Panc1 (cell line): Measurements from ENCODE around the gene RBFA. TPM values are rescaled to one million over a fixed set of nuclear protein-coding genes. Genes with fewer than 3 reads are reported as not detected.

ENCODE experiments used
- ATAC-seq: fragments of 200-7000 bp; cut with Tn5 transposase; 2 replicates; pipeline ENCODE4 v1.9.1; 2020; ENCODE audit warnings: mild to moderate bottlenecking, moderate library complexity
- BruUV-seq: library from RNA; stranded (reverse); fragments of 400-500 nt; replicated peaks from 2 replicates; lab custom pipeline; 2021; lab: Mats Ljungman, UMichigan
- CTCF ChIA-PET: fragments of 300-600 bp; sonication (Branson Sonifier 250); formaldehyde crosslinking; loops from one replicate; lab custom pipeline; 2022; ENCODE audit warnings: antibody characterized with exemption; lab: Charles Lee
- POLR2A ChIA-PET: fragments of 300-600 bp; sonication (Branson Sonifier 250); formaldehyde crosslinking; loops from one replicate; lab custom pipeline; 2022; ENCODE audit warnings: antibody characterized with exemption; lab: Charles Lee
- DNase-seq: peaks from one replicate; pipeline ENCODE4 v3.0.0-alpha.2; 2010; ENCODE audit warnings: low read depth, low spot score
- H3K27ac ChIP-seq: 2 replicates; pipeline ENCODE4 v1.5.1; 2011; ENCODE audit warnings: mild to moderate bottlenecking, low read length, inconsistent platforms
- H3K27me3 ChIP-seq: fragments of 200-500 bp; sonication (Bioruptor generic); 2 replicates; pipeline ENCODE4 v1.6.0; 2014; ENCODE audit warnings: low read length, inconsistent platforms; ENCODE audit not compliant: control insufficient read depth, insufficient read depth
- H3K36me3 ChIP-seq: fragments of 200-500 bp; sonication (Bioruptor generic); 2 replicates; pipeline ENCODE4 v1.5.1; 2014; ENCODE audit warnings: inconsistent platforms, mild to moderate bottlenecking, low read length, moderate library complexity; ENCODE audit not compliant: control insufficient read depth, insufficient read depth
- H3K4me1 ChIP-seq: 2 replicates; pipeline ENCODE4 v1.5.1; 2011; ENCODE audit warnings: inconsistent platforms, mild to moderate bottlenecking, low read length, moderate library complexity; ENCODE audit not compliant: control insufficient read depth, insufficient read depth
- H3K4me3 ChIP-seq, 2 experiments: 2 replicates each; pipeline ENCODE4 v1.5.1; 2011 to 2012; ENCODE audit warnings: low read depth in 2 of 2, low read length in 2 of 2, mild to moderate bottlenecking in 2 of 2, inconsistent platforms in 1 of 2, moderate library complexity in 1 of 2
- H3K9me3 ChIP-seq: fragments of 200-500 bp; sonication (Bioruptor generic); 2 replicates; pipeline ENCODE4 v1.5.1; 2014; ENCODE audit warnings: low read depth, mild to moderate bottlenecking, inconsistent platforms, low read length, moderate library complexity; ENCODE audit not compliant: control insufficient read depth, insufficient read depth
- CTCF ChIP-seq: fragments of 450-650 bp; IDR thresholded peaks from 2 replicates; pipeline ENCODE4 v1.5.1; 2017; ENCODE audit warnings: mild to moderate bottlenecking
- POLR2AphosphoS5 ChIP-seq: IDR thresholded peaks from 2 replicates; pipeline ENCODE4 v1.6.1; 2012; ENCODE audit warnings: mild to moderate bottlenecking, low read depth, low read length, moderate library complexity
- REST ChIP-seq, 2 experiments: IDR thresholded peaks; 2 replicates each; pipeline ENCODE4 v1.6.1; 2011 to 2012; ENCODE audit warnings: low read depth in 2 of 2, control low read depth in 1 of 2, low read length in 1 of 2, mild to moderate bottlenecking in 1 of 2, moderate library complexity in 1 of 2; ENCODE audit not compliant: insufficient read depth in 1 of 2
- SIN3A ChIP-seq: IDR thresholded peaks from 2 replicates; pipeline ENCODE4 v1.6.1; 2012; ENCODE audit warnings: low read depth, mild to moderate bottlenecking, low read length, moderate library complexity, borderline replicate concordance; ENCODE audit not compliant: insufficient read depth
- TCF7L2 ChIP-seq: IDR thresholded peaks from 2 replicates; pipeline ENCODE4 v1.6.1; 2011; ENCODE audit warnings: mild to moderate bottlenecking, low read depth, low read length, inconsistent platforms
- in situ Hi-C: cut with HindIII; loops from 2 replicates; pipeline ENCODE4 v1.10.0; 2016; ENCODE audit warnings: low sequenced_read_pairs, low pct_unique_long_range_greater_than_20kb
- intact Hi-C: fragments of 100-400 bp; cut with micrococcal nuclease; formaldehyde crosslinking; loops from one replicate; pipeline ENCODE4 v1.10.0; 2022; ENCODE audit not compliant: unreplicated experiment
- total RNA-seq: library from RNA; stranded (reverse); gene quantifications from one replicate; pipeline ENCODE4 v1.2.1, GENCODE V29; 2021; ENCODE audit not compliant: unreplicated experiment

Gene RBFA
- total RNA-seq, 1 experiment from 2014 or later, result 83.1 TPM

DNA sequence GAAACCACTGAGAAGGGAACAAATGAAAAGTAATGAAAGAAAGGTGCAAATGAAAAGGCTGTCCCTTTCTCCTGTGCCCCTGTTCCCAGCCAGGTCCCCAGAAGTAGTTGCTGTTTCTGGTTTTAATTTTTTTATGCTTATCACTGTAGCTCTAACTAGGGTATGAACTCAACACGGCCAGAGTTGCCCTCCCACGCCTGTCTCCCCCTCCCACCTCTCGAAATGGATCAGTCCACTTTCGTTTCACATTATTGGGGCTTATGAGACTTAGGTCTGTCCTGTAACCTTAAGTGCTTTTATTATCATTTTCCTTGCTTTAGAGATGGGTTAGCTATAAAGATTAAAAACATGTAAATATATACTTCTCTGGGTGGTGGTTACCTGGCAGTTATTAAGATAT, 8.6 kb downstream of the RBFA start:
- no peak for DNase-seq
- BruUV-seq, result no TSS peak
- Histone ChIP-seq H3K4me1 (no peaks in the 10 kb centered on the region), H3K36me3 (no peaks in the 10 kb centered on the region), H3K27me3 (no peaks in the 10 kb centered on the region), H3K4me3 (no peak overlapping the region), H3K27ac (no peak overlapping the region), H3K9me3 (no peaks in the 10 kb centered on the region)
- ChIA-PET POLR2A (no interaction called here), CTCF (interaction anchor here (0.7 kb wide), 1 partner anchor 45 kb away, joined by 4 read pairs; no protein-coding TSS in a partner anchor)
- intact Hi-C loops, result no loop called here
- TF ChIP-seq POLR2AphosphoS5 (no peak), TCF7L2 (no peak), CTCF (no peak), REST (IDR thresholded peaks at IDR 0.05; ENCODE audit: insufficient read depth in 1 of 2, low read depth in 2 of 2, low read length in 1 of 2) (no peak), SIN3A (no peak)
- in situ Hi-C loops, result no loop called here
- ATAC-seq, result no peak

- Histone ChIP-seq H3K27ac (no peak overlapping the region), H3K4me3 (no peak overlapping the region), H3K4me1 (no peaks in the 10 kb centered on the region), H3K27me3 (no peaks in the 10 kb centered on the region), H3K9me3 (no peaks in the 10 kb centered on the region), H3K36me3 (no peaks in the 10 kb centered on the region)
- ATAC-seq (no peak), DNase-seq (no peak)
- ChIA-PET CTCF (no interaction called here), POLR2A (no interaction called here)
- BruUV-seq, result no TSS peak
- intact Hi-C loops, result no loop called here
- in situ Hi-C loops, result no loop called here
- TF ChIP-seq POLR2AphosphoS5 (no peak), SIN3A (no peak), REST (IDR thresholded peaks at IDR 0.05; ENCODE audit: insufficient read depth in 1 of 2, low read depth in 2 of 2, low read length in 1 of 2) (no peak), CTCF (no peak)
These were observed 9.8 kb downstream of the RBFA start for GRCh38 chr18:80044072-80044471.
